Uterus (tissue), 2 donors: Measurements from ENCODE around the gene ACOX2.

Source experiments
- POLR2A ChIP-seq, 2 donors: fragments of 450-650 bp; IDR thresholded peaks; one replicate each; pipeline ENCODE4 v1.6.1; 2016; ENCODE audit warnings: antibody characterized with exemption in 2 of 2, mild to moderate bottlenecking in 1 of 2, moderate library complexity in 1 of 2
- TF ChIP-seq, protein P1 (sequence below), 4 experiments: fragments of 200-600 bp in 2 of 4; fragments of 450-650 bp in 2 of 4; sonication (generic) in 2 of 4; IDR thresholded peaks; one replicate each; pipeline ENCODE4 v1.5.1; 2016 to 2019; ENCODE audit warnings: antibody characterized with exemption in 4 of 4, mild to moderate bottlenecking in 2 of 4, moderate library complexity in 1 of 4

DNA sequence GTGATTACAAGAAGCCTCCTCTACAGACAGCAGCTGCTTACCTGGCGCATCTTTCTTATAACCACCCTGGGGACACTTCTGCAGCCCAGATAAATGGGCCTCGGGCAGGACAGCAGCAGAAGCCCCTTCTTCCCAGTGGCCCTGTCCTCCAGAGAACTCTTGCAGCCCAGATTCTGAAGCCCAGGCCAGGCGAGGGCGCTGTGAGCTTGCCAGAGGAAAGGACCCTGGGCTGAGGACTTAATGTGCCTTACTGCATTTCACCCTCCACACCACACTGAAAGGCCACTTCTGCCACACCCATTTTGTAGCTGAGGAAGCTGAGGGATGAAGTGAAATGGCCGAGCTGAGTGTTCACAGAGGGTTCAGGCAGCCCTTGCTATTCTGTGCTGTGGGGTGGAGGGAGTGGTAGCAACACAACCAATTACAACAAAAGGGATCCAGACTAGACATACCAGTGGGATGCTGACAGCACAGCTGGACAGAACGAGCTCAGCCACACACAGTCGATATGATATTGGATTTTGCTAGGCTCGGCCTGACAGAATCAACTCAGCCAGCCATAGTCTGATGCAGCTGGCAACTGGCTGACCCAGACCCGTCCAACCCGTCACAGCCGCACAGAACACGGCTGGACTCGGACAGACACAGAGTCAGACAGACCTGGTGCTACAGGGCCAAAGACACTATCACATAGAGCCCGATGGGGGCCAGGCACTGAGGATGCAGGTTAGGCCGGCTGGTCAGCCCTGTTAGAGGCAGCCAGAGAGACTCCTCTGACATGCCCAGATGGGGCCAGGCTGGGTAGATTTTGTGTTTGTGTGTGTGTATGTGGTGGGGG is 7.3 kb downstream of the ACOX2 start:
- TF ChIP-seq, protein P1, sequence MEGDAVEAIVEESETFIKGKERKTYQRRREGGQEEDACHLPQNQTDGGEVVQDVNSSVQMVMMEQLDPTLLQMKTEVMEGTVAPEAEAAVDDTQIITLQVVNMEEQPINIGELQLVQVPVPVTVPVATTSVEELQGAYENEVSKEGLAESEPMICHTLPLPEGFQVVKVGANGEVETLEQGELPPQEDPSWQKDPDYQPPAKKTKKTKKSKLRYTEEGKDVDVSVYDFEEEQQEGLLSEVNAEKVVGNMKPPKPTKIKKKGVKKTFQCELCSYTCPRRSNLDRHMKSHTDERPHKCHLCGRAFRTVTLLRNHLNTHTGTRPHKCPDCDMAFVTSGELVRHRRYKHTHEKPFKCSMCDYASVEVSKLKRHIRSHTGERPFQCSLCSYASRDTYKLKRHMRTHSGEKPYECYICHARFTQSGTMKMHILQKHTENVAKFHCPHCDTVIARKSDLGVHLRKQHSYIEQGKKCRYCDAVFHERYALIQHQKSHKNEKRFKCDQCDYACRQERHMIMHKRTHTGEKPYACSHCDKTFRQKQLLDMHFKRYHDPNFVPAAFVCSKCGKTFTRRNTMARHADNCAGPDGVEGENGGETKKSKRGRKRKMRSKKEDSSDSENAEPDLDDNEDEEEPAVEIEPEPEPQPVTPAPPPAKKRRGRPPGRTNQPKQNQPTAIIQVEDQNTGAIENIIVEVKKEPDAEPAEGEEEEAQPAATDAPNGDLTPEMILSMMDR (IDR thresholded peaks at IDR 0.05) = no peak
- no peak for TF ChIP-seq POLR2A (IDR thresholded peaks at IDR 0.05)
